ENCODE measurements around the gene EML4.

The EML4 gene

DNA sequence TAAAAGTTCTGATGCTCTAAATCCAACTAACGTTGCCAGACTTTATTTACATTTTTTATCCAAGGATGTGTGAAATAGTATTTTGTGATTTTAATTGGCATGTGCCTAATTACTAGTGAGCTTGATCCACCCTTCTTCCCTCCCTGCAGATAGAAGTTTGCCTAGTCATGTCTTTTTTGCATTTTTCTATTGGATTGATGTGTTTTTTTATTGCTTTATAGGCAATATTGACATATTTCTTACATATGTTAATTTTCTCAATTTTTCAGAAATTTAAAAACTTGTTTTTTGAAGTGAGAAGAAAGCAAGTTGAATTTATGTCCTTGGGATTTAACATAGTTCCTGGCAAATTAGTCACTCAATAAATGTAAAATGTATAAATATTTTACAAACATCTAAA, 56.4 kb downstream of the EML4 start:
- DNase-seq (ENCODE audit: low spot score) = no peak

- peak; percentile 3 for DNase-seq (ENCODE audit: low spot score)
Measured at GRCh38 chr2:42227491-42227890, 58.3 kb downstream of the EML4 start.

GRCh38 chr2:42228101-42228500, 58.9 kb downstream of the EML4 start:
- DNase-seq (ENCODE audit: low spot score) = no peak

DNA sequence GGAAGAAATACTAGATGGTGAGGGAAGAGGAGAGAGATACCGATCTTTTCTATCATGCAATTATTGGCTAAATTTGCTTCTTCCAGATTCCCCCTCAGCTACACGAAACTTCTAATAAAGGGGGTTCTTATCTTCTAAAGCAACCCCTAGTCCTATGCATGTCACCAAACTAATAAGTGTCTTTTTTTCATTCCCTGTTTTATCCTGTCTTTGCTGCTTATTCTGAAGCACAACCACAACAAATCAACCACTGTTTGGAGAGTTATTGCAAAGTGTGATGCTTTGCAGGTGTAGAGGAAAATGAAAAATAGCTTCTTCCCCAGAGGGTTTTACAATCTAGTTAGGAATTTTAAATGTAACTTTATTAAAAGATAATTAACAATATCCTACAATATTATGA, 60.8 kb downstream of the EML4 start:
- no peak for DNase-seq (ENCODE audit: low spot score)

DNA sequence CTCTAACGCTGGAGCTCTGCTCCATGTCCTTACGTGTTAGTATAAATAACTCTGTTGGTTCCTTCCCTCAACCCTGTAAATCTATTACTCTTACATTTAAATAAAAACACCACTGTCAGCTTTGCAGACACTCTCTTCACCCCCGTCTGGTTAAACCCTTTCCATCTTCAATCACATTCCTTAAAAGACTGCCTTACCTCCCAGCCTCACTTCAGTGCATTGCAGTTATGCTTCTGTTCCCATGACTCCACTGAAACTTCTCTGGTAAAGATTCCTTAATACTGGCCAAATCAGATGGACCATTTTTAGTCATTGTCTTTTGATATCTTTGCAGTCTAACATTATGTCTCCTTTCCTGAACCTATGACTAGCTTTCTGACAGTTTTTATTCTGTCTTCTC, 61.7 kb downstream of the EML4 start:
- no peak for DNase-seq (ENCODE audit: low spot score)

DNA sequence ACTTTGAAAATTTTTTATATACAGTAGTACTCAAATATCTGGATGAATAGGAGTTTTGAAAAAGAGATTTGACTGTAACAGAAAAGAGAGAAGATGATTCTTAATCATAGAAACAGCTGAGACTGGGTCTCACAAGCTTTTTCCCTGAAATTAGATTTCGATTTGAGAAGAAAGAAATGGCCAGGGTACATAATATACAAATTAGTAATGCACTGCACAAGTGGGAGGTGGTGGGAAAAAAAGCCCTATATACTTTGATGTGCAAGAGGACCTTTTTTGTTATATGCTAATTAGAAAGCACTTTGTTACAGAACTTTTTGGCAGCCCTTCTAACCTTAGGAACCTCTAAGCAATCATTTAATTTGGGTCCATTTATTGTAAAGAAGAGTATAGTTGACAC, 62.9 kb downstream of the EML4 start:
- DNase-seq (ENCODE audit: low spot score) = no peak

GRCh38 chr2:42233976-42234441, 64.9 kb downstream of the EML4 start:
- DNase-seq (ENCODE audit: low spot score) = no peak

- no peak for DNase-seq (ENCODE audit: low spot score)
Measured at GRCh38 chr2:42236911-42237310, 67.8 kb downstream of the EML4 start.

- DNase-seq (ENCODE audit: low spot score) = peak; percentile 45
Measured at GRCh38 chr2:42238644-42239288, 69.6 kb downstream of the EML4 start.

DNA sequence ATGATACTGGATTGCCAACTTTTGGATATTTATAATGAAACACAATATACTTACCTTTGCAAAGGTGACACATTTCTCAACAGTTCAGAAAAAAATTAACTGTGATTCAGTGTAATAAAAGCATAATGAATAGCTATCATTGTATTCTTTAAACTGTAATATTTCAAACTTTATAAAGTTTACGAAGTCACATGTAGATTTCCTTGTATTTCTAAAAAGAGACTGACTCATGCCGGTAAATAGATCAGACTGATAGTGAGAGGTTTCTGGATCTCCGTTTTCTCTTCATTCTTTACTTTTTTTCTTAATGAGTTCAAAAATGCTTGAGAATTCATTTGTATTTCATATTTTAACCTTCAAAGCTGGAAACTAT, 70.1 kb downstream of the EML4 start:
- DNase-seq (ENCODE audit: low spot score) = no peak

- DNase-seq (ENCODE audit: low spot score) = no peak
Measured at GRCh38 chr2:42239811-42240210, 70.7 kb downstream of the EML4 start.

DNA sequence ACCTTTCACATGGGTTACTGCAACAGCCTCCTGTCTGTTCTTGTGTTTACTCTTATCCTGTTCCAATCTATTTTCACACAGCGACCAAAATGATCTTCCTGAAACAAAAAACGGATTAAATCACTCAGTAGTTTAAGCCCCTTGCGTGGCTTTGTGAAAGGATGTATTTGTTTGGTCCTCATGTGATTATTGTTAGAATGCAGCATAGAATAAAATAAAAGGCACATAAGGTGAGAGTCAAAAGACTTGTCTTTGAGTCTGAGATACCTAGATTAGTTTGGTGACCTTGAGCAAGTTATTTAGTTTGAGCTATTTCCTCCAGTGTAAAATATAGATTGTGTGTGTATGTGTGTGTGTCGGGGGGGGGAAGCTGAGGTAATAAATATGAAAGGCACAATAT, 72.4 kb downstream of the EML4 start:
- no peak for DNase-seq (ENCODE audit: low spot score)

GRCh38 chr2:42243297-42243696, 74.1 kb downstream of the EML4 start:
- no peak for DNase-seq (ENCODE audit: low spot score)

- no peak for DNase-seq (ENCODE audit: low spot score)
Measured at GRCh38 chr2:42244520-42244919, 75.4 kb downstream of the EML4 start.

DNA sequence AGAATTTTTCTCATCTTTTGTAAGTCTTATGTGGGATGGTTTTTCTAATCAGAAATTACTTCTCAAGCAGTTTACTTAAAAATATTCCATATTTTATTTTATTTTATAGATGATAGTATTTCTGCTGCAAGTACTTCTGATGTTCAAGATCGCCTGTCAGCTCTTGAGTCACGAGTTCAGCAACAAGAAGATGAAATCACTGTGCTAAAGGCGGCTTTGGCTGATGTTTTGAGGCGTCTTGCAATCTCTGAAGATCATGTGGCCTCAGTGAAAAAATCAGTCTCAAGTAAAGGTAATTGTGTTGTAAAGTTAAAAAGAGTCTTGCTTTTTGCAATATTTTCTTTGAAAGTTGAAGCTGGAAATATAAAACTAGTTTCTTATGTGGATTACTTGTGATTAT, 76.2 kb downstream of the EML4 start:
- no peak for DNase-seq (ENCODE audit: low spot score)

DNA sequence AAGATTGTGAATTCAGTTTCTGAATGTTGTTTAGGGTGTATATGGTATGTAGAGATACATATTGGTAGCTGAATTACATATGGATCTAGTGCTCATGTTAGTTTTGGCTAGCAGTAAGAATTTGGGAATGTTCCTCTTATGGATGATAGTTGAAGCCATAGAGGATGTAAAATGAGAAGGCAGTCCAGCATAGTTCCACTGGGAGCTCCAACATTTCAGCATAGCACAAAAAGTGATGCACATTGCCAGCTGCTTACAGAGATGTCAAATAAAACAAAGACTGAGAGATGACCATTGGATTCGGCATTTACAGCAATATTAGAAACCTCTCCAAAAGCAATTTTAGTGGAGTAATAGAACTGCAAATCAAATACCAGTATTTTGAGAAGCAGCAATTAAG, 77.4 kb downstream of the EML4 start:
- DNase-seq (ENCODE audit: low spot score) = no peak

DNA sequence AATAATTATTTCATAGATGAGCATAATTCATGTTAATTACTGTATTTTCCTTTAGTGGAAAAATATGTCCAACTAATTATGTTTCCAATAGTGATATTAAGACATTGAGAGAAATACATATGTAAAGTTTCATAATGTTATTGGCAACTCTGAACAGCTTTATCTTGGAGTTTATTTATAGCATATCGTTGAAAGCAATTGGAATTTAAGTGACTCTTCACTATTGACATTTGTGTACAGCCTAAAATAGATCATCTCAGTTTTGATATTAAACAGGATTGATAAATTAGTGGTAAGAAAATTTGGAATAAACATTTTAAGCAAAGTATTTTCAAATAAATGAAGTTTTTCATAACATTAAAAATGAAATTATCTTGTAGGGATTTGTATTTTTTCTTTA, 79.7 kb downstream of the EML4 start:
- DNase-seq (ENCODE audit: low spot score) = no peak

GRCh38 chr2:42249284-42249683, 80.1 kb downstream of the EML4 start:
- no peak for DNase-seq (ENCODE audit: low spot score)

- no peak for DNase-seq (ENCODE audit: low spot score)
Measured at GRCh38 chr2:42249887-42250286, 80.7 kb downstream of the EML4 start.

GRCh38 chr2:42250925-42251324, 81.8 kb downstream of the EML4 start:
- no peak for DNase-seq (ENCODE audit: low spot score)

GRCh38 chr2:42252464-42252863, 83.3 kb downstream of the EML4 start:
- no peak for DNase-seq (ENCODE audit: low spot score)

DNA sequence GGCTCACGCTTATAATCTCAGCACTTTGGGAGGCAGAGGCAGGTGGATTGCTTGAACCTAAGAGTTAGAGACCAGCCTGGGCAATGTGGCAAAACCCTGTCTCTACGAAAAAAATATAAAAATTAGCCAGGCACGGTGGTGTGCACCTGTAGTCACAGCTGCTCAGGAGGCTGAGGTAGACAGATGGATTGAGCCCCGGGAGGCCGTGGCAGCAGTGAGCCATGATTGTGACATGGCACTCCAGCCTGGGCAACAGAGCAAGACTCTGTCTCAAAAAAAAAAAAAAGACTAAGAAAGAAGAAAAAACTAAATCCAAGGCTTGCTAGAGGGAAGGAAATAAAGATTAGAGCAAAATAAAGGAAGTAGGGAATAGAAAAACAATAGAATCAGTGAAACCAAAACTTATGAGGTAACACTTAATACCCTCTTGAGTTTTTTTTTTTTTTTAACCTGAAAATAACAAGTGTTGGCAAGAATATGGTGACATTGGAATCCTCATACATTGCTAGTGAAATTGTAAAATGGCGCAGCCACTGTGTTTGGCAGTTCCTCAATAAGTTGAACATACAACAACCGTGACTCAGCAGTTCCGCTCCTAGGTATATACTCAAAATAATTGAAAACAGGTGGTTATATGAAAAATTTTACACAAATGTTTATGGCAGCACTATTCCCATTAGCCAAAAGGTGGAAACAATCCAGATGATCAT, 85.2 kb downstream of the EML4 start:
- no peak for DNase-seq (ENCODE audit: low spot score)

DNA sequence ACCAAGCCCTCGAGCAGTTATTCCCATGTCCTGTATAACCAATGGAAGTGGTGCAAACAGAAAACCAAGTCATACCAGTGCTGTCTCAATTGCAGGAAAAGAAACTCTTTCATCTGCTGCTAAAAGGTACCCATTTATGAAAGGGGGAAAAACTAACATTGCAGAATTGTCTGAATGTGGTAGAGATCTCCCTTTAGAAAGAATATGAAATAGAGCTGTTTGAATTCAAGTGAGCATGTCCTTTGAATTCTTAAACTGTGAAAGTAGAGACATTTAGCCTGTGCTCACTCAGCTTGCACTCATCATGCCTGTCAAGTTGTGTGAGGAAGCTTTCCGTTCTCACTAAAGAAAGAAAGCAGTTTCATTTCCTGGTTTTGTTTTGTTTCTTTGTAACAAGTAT, 87.4 kb downstream of the EML4 start:
- DNase-seq (ENCODE audit: low spot score) = peak; percentile 9

Measured in CD4-positive, alpha-beta T cell treated with Interleukin-6 at 100 ng/mL for 8 hours (primary cell).